Measurements from ENCODE around the gene ZBTB17.

Gene ZBTB17

GRCh38 chr1:15959827-15960446, 16.0 kb downstream of the ZBTB17 start:
- peak; percentile 41 for DNase-seq

GRCh38 chr1:15959424-15959823, 16.5 kb downstream of the ZBTB17 start:
- DNase-seq, result no peak

- no peak for DNase-seq
These were observed 17.1 kb downstream of the ZBTB17 start for GRCh38 chr1:15958793-15959192.

- DNase-seq, result no peak
These were observed 17.8 kb downstream of the ZBTB17 start for GRCh38 chr1:15958111-15958510.

GRCh38 chr1:15957221-15958095, 18.4 kb downstream of the ZBTB17 start:
- no peak for DNase-seq

GRCh38 chr1:15956150-15956549, 19.8 kb downstream of the ZBTB17 start:
- DNase-seq, result no peak

- no peak for DNase-seq
These were observed 20.3 kb downstream of the ZBTB17 start for GRCh38 chr1:15955552-15955951.

GRCh38 chr1:15954316-15954715, 21.6 kb downstream of the ZBTB17 start:
- DNase-seq, result no peak

GRCh38 chr1:15953791-15954241, 22.1 kb downstream of the ZBTB17 start:
- no peak for DNase-seq

GRCh38 chr1:15953294-15953771, 22.6 kb downstream of the ZBTB17 start:
- DNase-seq, result no peak

- DNase-seq, result no peak
These were observed 23.3 kb downstream of the ZBTB17 start for GRCh38 chr1:15952317-15953258.

- DNase-seq, result peak; percentile 48
These were observed 24.4 kb downstream of the ZBTB17 start for GRCh38 chr1:15951341-15952153.

- peak; percentile 76 for DNase-seq
These were observed 25.1 kb downstream of the ZBTB17 start for GRCh38 chr1:15950763-15951295.

GRCh38 chr1:15950302-15950701, 25.6 kb downstream of the ZBTB17 start:
- peak; percentile 64 for DNase-seq

GRCh38 chr1:15949453-15950245, 26.3 kb downstream of the ZBTB17 start:
- DNase-seq, result peak; percentile 82

- no peak for DNase-seq
These were observed 27.1 kb downstream of the ZBTB17 start for GRCh38 chr1:15948595-15949452.

GRCh38 chr1:15948091-15948591, 27.8 kb downstream of the ZBTB17 start:
- no peak for DNase-seq

- DNase-seq, result no peak
These were observed 28.4 kb downstream of the ZBTB17 start for GRCh38 chr1:15947382-15948090.
